HG02981 (cell line): ENCODE measurements around the gene MYPOP.
A peak's percentile ranks its signal among the peaks of the same experiment; 100 is the strongest.

ENCODE experiments used
- ATAC-seq: cut with Tn5 transposase; IDR thresholded peaks from one replicate; pipeline ENCODE4 v1.9.1; 2021; ENCODE audit warnings: mild to moderate bottlenecking, moderate library complexity; ENCODE audit not compliant: unreplicated experiment

MYPOP gene

DNA sequence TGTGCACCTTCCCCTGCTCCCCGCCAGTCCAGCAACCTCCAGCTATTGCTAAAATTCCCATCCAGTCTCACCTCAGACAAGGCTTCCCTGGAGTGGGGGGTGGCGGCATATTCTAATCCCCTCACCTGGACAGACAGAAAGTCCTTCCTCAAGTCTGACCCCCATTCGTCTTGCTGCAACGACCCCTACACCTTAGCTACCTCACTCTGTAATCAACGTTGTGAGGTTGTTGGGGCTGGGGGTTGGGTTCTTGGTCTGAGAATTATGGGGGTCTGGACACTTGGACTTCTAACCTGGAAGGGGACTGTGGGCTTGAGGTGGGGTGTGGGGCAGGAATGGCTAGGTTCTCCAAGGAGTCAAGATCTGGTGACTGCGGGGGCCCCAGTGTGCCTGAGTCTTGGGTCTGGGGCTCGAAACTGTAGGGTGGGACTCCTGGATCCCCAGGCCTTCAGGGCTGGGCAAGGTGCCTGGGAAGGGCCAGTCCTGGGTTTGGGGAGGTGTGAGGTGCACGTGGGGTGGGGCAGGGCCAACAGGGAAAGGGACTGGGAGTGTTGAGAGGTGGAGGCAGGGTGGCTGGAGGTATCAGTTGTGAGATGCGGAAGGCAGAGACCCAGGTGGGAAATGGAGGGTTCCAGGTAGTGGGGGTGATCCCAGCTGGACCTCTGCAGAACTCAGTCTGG is 37.0 kb downstream of the MYPOP start:
- no peak for ATAC-seq

DNA sequence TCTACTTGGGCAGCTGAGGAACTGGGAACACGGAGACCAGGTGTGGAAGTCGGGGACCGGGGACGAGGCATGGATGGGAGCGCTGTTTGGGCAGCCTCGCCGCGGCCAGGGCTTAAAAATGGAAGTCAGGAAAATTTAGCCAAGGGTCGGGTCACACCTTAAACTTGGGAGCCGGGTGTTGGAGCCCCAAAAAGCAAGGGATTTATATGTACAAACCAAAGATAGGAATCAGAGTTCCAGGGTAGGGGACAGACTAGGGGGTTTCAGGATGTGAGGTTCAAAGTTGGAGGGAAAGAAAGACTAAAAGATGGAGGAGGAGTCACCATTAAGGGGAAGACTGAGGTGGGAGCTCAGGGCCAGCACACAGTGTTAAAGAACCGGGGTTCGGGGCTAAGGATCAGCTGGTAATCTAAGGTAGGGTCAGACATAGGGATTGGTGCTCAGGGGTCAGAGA is 37.8 kb downstream of the MYPOP start:
- no peak for ATAC-seq

DNA sequence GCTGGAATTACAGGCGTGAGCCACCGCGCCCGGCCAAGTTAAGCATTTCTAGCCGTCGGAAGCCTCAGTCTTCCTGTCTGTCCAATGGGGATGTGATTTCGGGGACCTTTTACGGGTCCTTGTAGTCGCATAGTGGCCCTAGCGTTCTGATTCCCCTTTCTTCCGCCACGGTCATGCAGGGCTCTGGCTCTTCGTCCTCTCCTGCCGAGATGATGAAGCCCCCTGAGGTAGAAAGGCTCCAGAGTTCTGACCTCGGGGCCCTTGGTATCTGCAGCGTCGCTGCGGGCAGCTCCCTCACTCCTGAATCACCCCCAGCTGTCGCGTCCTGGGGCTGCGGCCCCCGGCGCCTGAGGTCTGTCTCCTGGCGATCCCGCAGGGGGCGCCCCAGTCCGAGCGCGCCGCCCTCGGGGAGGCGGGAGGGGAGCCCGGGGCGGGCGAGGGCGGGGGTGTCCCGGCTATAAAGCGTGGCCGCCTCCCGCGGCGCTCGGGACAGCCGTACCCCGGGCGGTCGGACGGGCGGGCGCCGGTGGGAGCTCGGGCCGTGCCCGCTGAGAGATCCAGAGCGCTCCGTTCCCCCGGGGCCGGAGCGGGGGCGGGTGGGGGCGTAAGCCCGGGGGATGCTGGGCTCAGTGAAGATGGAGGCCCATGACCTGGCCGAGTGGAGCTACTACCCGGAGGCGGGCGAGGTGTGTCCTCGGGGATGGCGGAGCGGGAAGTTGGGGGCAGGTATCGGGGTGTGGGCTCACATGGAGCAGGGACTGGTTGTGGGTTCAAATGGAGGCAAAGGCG is 38.4 kb downstream of the MYPOP start, which contains the start of gene FOXA3:
TSS of gene FOXA3 (plus strand) at position 487 of the 789 bp plus-strand sequence. CDS start at position 618, 131 bp downstream.
- peak; percentile 32 for ATAC-seq

DNA sequence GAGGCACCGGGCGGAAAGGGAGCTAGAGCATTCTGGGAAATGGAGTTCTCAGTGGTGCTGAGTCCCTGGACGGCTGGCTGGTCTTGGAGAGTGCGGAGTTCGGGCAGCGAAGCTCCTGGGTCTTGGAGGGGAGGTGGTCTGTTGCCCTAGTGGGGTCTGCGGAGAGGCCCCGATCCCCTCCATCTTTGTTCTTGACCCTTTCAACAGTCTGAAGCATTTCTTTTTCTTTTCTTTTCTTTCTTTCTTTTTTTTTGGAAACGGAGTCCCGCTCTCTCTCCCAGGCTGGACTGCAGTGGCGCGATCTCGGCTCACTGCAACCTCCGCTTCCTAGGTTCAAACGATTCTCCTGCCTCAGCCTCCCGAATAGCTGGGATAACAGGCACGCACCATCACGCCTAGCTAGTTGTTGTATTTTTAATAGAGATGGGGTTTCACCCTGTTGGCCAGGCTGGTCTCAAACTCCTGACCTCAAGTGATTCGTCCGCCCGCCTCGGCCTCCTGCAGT is 39.0 kb downstream of the MYPOP start:
- ATAC-seq = no peak

DNA sequence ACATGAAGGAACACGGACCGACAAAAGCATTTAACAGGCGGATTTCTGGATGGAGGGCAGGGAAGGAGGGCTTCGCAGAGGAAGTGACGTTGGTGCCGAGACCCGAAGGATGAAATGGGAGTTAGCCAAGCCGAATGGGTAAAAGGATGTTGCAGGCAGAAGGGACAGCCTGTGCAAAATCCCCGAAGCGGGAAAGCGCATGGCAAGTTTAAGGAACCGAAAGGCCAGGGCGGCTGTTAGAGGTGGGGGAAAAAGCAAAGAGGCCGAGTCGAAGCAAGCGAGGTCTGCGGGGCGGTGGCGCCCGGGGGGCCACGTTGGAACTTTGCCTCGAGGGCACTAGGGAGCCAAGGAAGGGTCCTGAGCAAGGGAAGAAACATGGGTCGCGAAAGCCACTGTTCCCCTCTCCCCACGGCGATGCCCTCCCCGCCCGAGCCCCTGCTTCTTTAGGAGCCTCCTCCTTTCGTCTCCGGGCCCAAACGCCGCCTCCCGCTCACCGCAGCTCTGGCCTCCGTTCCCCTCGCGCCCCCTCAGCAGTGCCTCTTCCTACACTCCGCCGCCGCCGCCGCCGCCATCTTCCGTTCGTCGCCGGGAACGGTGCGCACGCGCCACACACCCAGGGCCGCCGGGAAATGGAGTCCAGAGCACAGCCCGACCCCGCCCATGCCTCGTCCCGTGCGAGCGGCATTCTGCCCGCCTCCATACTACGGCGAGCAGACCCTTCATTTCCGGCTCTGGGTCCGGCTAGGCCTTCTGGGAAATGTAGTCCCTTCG is 39.7 kb downstream of the MYPOP start, which contains the start of gene SYMPK:
TSS of gene SYMPK (minus strand) at position 584 of the 771 bp plus-strand sequence. CDS start 8,652 bp downstream, outside the sequence.
- ATAC-seq = peak; percentile 91

DNA sequence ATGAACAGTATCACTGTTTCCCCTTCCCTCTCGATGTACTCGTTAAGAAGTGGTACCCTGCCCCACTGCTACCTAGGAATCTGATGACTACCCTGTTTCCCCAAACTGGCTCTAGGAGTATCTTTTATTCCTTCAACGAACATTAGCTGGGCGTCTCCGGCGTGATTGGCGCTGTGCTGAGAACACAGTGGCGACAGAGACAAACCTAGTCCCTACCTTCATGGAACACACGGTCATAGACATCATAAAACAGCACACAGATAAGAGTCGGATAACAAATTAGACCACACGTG is 40.2 kb downstream of the MYPOP start:
- no peak for ATAC-seq

DNA sequence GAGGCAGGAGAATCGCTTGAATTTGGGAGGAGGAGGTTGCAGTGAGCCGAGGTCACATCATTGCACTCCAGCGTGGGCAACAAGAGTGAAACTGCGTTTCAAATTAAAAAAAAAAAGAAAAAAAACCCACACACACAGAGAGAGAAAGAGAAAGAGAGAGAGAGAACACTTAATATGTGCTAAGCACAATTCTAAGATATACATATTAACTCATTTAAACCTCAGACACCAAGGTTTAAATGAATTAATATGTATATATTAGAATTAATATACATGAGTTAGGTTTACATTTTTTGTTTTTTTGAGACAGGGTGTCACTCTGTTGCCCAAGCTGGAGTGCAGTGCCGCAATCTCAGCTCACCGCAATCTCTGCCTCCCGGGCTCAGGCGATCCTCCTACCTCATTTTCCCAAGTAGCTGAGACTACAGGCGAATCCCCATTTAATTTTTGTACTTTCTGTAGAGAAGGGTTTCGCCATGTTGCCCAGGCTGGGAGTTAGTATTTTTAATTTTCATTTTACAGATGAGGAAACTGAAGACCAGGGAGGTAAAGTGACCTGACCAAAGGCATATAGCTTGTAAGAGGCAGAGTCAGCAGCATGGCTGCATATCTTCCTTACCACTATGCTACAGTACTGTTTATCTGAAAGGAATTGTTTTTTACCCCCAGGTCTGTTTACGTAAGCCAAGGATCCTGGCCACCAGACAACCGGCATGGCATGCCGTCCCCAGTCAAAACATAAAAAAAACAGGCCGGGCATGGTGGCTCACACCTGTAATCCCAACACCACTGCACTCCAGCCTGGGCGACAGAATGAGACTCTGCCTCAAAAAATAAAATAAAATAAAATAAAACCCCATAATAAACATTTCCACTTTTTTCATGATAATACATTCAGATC is 41.8 kb downstream of the MYPOP start:
- ATAC-seq = no peak

DNA sequence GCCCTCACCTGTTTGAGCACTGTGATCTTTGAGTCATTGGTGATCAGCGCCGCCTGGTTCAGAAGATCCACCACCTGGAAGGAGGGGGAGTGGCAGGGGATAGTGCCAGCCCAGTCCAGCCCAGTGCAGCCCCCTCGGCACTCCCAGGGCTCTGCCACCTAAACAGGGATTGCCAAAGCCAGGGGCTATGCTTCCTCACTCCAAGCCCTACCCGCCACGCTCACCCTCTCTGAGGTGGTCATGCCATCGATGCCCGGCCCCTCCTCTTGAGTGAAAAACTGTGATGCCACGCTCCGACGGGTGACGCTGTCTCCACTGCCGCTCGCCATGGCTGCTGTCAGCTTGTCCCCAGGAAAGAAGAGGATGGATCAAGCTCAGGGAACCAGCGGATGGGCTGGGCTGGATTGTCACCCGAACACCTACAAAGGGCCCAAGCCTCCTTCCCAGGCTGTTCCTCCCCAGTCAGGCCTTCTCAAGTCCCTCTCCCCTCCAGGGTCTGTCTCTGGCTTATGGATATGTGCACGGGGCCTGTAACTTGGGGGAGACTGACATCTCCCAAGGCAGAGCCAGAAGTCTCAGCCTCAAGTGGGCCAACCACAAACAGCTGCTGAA is 48.1 kb downstream of the MYPOP start:
- ATAC-seq = no peak

DNA sequence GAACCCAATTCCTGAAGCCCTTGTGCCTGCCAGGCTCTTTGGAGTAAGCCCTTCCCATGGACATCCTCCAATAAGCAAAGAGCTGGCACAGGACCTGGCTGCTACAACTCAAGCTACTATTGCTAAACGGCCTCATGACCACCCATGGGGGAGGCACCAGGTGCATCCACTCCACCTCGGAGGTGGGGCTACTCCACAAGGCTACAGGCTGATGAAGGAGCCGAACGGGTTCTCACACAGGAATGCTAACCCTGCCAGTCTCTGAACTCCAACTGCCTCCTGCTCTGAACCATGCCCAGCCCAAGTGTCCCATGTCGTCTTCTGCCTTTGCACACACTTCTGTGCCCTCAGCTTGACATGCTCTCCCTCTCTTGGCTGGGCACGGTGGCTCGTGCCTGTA is 49.4 kb downstream of the MYPOP start:
- ATAC-seq = no peak

DNA sequence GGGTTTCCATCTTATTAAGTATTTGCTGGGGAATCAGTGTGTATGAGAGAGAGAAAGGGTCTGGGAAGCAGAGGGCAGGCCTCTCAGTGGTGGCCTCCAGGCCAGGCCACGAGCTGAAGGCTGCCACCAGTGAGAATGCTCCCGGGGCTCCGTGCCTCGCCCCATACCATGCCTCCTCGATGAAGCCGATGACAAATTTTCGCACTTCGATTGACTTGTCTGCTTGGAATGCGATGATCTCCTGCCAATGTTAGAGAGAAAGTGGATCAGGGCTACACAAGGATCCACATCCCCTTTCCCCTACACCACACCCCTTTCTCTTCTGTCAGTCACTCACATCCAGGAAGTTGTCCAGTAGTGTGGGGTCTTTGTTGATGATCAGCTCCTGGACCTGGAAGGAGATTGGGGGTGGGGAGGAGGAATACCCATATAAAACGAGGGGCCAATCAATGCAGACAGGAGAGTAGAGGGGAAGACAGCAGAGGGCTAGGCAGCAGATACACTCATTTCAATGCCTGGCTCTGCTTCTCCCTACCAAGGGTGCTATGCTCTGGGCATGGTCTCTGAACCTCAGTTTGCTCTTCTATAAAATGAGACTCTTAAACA is 50.2 kb downstream of the MYPOP start:
- ATAC-seq = no peak

DNA sequence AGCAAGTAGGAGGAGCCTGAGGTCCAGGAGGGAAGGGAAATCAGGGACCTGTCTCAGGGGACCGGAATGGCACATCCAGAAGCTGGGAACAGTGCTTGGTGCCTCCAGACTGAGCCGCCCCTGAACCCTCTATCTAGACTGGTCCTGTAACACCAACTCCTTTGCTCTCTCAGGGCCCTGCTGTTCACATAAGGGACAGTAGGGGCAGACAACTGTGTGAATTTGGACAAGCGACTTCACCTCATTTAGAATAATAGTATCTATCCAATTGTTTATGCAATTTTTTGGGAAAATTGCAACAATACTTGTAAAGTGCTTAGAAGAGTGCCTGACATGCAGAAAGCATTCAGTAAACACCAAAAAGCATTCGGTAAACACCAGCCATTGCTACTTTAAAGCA is 53.5 kb downstream of the MYPOP start:
- ATAC-seq = no peak

DNA sequence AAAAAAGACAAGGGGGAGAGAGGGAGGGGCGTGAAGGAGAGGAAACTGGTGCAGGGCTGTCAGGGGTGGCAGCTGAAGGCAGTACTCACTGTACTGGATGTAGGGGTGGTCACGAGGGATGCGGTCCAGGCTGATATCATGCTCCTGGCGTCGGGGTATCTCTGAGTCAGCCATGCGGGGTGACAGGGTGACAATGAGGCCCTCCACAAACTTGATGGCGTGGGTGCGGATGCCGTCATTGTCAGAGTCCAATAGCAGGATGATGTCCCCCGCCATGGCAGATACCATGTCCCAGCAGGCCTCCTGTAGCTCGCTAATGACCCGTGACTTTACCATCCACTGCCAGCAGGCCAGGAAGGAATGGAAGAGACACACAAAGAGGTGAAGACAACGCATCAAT is 54.8 kb downstream of the MYPOP start:
- no peak for ATAC-seq

DNA sequence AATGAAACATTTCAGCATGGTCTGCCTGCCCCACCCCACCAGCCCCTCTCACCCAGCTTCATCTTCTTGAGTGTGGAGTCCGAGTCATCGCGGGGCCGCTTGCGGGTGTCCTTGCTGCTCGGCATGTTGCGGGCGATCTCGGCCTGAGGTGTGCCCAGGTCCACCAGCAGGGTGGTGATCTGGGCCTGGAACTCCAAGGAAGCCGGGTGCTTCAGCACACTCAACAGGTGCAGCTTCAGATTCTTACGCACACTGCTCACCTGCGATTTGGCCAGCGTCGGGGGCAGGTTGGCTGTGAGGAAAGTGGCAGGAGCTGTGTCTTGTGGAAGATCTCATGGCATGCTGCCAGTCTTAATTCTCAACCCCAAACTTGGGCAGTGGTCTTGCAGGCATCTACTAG is 60.2 kb downstream of the MYPOP start:
- no peak for ATAC-seq
